COLO829 (cell line): ENCODE results near the gene MORN4.
"Not testable (repeated sequence)": the region's sequence is repeated elsewhere in the genome, so short reads cannot be mapped to it uniquely, and the experiment has no call there.

Experiments
- DNase-seq: peaks from one replicate; pipeline ENCODE4 v3.0.0; 2012; ENCODE audit warnings: low spot score

The MORN4 gene

DNA sequence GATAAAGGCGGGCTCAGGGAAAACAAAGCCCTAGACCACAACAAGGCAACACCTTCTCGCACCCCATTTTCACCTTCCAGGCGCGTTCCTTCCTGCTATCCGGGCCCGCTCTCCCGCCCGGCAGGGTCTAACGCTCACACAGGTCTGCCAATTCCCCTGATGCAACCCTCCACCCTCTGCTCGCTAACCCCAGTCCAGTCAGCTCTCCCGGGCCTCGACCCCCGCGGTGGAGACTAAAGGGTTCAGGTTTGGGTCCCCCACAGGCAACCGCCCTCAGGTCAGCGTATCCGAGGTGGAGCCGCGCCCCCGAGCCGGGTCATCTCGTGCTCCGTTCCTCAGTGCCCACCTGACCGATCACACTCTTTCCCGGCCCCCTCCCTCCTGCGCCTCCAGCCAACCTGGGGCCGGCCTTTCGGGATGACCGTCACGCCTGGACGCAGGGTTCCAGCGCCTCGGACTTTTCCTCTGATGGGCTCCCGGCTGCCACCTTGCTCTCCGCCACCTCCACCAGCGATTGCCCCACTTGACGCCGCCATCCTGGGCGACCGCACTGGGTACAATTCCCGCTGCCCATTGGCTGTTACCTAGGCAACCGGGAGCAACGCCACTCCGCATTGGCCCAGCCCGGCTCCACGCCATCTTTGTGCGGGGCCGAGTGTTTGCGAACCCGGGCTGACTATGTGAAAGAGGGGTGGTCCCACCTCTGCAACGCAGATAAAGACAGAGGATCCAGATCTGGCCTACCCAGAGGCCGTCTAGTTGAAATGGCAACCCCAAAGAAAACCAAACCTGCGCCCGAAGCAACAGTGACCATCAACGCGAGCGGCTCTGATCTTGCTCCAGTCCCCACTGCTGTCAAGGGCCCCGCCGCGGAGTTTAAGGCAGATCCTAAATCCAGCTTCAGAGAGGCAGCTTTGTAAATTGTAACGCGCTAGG lies at the start of gene MORN4:
TSS of gene MORN4 (minus strand) at position 552 of the 936 bp plus-strand sequence. CDS start 13,847 bp downstream, outside the sequence.
- DNase-seq, result peak; percentile 71

DNA sequence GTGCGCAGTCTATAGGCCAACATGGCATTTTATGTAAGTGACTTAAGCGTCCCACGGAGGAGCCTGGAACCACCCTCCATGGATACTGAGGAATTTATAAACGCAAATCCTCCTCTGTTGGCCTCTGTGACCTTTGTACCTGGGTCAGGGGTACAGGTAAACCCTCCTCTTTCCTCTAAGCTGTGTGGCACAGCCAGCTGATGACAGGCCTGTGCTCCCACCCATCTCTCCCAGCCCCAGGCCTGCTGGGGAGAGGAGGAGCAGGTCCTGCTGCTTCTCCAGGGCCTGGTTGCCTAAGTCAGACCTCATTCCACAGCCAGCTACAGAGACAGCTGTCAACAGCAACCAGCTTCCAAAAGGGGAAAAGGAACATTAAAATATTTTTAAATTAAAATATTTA lies 48.7 kb upstream of the MORN4 start:
- DNase-seq, result no peak

DNA sequence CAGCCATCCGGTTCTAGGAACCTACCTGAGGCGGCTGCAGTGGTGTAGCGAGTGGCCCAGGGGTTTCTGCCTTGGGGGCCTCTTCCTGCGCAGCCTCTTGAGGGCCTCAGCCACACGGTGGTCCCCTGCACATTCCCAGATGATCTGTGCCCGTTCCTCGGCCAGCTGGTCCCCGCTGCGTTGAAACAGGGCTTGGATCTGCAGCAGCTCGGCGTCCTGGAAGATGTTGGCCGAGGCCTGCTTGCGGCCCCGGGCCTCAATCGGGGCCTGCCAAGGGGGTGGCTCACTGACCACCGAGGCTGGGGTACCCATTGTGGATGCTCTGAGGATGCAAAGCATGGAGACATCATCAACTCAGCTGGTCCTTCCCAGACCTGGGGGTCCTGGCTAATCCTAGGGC lies 46.3 kb upstream of the MORN4 start:
- no peak for DNase-seq

DNA sequence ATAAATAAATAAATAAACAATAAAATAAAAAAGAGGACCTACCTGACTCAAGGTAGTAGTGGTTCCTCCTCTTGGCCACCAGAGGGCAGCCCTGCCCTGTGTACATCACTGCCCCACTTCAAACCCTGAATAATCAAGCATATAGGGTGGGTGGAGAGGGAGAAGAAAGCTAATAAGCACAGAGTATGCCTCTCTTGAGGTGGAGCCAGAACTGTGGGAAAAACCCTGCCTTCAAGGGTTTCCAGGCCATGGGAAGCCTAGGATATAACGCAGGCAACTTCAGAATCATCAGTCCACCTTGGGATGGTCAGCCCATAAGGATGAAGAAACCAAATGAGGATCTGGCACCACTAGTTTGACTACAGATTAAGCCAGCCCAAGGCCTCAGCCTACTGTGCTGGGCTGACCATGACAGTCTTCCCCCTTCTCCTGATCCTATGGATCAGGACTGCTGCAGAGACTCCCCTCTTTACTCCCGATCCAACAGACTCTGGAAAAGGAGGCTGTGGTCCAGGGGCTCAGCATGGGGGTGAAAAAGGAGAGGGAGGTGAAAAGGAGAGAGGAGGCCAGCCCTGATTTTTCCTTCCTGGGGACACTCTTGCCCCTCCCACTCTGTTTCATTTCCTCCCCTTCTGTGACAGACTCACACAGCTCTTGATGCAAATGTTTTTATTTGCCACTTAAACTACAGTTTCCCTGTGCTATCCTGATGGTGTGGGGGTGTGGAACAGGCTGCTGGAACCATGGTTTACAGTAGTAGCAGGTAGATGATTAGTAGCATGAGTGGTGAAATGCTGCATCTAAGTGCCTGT lies 43.7 kb upstream of the MORN4 start:
- peak; percentile 47 for DNase-seq

DNA sequence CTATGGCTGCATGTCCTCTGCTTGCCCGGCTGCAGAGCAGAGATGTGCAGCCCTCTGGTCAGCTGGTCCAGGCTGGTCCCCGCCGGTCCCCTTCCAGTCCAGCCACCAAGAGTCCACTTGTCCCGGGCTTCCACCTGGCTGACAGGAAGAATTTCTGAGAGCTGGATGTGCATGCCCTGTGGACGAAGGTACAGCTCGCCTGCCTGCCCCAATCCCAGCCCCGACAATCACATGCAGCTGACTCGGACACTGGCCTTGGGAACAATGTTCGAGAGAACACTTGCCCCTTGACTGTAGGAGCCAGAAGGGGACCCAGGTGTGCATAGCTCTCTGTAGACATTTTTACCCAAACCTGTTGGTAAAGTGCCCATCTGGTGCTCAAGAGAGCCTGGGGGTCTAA lies 41.9 kb upstream of the MORN4 start:
- no peak for DNase-seq

DNA sequence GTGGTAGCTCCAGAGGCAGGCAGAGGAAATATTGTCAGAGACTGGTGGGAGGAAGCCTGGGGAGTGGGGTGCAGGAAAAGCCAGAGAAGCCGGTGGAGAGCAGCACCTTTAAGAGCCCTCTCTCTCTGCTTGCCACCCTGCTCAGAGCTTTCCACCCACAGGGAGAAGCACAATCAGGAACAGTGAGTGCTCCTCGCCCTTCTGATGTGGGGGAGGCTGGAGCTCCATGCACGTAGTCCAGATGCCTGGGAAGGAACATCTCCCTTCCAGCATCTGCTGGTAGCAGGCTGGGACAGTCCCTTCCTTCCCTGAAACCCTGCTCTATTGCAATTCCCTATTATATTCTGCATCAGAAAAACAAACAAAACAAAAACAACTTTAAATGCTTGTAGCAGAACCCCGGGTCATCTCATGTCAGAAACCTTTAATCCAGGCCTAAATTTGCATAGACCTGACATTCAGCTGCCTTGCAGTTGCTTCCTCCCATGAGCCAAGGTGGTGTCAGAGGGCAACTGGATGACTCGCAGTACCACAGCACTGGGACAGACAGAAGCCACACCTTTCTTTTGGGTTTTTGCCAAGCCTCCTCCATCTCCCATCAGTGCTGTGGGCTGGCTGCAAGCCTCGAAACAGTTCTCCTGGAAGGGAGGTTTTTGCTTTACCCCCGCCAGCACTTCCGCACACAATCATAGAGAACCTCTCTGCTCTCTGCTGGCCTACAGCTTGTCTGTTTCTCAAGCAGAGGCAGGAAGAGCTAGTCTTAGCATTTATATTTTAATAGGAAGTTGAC lies 40.6 kb upstream of the MORN4 start:
- DNase-seq, result no peak

DNA sequence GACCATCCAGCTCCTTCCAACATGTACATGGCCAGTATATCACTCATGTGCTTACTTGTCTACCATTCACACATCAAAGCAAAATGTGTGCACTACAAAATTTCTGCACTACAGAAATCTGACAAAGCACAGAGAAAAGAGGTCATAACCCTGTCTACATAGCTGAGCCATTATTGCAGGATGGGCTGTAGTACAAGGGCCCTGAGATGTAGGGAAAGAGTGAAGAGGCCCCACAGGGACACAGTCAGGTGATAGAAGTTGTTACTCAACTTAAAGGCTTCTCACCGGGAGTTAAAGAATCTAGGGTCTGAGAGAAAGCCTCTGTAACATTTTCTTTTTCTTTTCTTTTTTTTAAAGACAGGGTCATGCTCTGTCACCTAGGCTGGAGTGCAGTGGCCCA lies 36.3 kb upstream of the MORN4 start:
- DNase-seq, result no peak

DNA sequence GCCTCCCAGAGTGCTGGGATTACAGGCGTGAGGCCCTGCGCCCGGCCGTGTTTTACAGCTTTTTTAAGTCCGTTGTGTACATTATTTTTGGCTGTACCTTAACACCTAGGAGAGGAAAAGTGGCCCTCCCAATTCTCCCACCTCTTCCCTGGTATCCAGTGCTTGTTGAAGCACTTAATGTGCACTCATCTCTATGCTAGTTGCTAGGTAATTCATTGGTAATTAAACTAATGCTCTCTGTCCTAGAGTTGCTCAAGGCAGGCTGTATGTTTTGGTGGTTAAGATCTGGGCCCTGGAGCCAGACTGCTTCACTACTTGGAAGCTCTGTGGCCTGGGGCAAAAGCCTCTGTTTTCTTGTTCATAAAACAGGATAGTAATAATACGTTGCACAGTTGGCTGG lies 34.2 kb upstream of the MORN4 start:
- no peak for DNase-seq

DNA sequence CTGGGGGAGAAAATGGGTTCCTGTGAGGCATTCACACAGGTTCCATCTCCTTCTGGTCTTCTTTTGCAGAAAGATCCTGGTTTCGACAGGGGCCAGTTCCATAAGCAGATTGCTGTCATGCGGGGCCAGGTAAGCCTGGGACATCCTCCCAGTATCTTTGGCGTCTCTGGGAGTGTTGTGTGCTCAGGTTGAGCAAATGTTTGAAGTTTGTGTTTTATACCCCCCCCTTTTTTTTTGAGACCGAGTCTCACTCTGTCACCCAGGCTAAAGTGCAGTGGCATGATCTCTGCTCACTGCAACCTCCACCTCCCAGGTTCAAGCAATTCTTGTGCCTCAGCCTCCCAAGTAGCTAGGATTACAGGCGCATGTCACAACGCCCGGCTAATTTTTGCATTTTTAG lies 33.7 kb upstream of the MORN4 start:
- no peak for DNase-seq

DNA sequence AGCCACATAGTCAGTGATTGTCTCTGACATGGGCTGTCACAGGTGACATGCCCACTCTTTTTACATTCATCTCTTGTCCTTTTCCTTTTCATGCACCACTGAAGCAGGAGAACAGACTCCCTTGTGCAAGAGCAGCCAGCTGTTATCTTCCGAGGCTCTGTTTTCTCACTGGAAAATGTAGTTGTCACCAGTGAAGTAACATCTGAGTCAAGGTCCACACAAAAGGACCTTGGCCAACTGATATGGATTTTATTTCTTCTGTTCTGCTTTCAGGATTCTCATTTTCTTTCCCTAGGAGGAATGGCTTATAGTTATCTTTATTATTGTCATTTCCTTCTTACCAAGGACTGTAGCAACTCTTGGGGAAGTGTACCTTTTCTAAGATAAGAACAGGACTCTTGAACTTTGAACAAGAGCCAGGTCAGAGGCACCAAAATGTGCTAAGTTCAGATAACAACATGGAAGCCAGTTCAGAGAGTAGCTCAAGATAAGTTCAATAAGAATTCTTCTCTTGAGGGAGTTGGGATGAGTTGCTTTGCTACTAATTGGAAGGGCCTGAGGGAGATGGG lies 31.1 kb upstream of the MORN4 start:
- DNase-seq, result no peak

DNA sequence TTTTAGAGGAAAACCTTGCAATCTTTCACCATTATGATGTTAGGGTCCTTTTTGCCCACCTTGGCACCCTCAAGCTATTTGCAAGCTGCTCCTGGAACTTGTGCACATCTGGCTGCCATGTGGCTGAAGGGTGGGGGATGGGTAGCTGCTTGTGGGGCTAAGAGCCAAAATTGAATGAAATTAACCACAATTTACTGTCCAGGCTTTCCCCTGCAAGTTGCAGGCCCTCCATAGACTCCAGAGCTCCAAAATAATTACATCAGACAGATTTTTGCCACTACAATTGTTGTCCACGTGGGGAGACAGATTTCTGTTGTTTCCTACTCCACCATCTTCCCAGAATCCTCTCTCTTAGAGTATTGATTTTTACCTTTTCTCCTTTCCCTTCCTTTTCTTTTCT lies 26.3 kb upstream of the MORN4 start:
- no peak for DNase-seq

DNA sequence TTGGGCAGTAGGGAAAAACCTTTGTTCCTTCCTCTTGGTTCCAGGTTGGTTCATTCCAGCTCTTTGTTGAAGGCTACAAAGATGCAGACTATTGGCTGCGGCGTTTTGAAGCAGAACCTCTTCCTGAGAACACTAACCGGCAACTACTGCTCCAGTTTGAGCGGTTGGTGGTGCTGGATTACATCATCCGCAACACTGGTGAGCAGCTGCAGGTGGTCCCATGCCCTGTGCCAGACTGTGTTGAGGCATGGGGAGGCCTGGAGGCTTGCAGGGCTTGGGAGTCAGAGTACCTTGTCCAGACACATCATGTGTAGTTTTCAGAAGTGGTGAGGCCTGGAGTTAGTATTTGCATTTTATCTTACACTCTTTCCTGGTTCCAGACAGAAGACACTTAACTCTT lies 23.5 kb upstream of the MORN4 start:
- DNase-seq, result no peak

DNA sequence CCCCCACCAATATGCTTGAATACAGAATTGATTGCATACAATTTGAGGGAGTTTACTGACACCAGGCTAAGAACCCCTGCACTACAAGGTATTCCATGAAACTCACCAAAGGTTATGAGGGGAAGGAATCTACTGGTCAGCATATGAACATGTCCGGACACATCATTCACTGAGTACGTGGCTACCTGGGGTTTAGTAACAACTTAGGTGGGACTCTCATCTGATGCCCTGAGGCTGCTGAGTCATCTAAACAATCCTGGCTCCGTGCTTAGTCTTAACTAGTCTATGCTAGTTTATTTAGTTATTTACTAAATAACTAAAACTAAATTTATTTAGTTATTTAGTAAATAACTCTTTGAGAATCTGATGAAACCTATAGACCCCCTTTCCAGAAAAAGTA lies 18.5 kb upstream of the MORN4 start:
- no peak for DNase-seq

DNA sequence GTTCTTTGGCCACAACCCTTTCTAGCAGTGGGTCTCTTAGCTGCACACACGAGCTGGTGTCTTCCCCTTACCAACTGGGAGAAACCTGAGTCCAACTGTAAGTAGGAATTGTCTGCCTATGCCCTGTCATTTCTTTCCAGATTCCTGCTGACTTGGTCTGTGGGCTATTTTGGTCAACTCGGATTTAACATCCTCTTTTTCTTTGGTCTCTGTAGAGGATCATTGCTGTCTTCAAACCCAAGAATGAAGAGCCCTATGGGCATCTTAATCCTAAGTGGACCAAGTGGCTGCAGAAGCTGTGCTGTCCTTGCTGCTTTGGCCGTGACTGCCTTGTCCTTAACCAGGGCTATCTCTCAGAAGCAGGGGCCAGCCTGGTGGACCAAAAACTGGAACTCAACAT lies 17.4 kb upstream of the MORN4 start:
- DNase-seq, result no peak

DNA sequence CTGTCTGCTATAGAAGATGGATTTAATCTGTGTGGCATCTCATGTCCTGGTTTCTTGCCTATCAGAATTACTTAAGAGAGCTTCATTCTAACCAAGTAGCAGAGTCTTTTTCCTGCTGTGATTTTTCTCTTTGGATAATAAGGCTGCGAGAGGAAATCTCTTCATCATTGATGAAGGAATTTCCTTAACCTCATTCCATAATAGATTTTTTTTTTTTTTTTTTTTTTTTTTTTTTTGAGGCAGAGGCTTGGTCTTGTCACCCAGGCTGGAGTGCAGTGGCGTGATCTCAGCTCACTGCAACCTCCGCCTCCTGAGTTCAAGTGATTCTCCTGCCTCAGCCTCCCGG lies 16.1 kb upstream of the MORN4 start:
- not testable (repeated sequence) for DNase-seq

DNA sequence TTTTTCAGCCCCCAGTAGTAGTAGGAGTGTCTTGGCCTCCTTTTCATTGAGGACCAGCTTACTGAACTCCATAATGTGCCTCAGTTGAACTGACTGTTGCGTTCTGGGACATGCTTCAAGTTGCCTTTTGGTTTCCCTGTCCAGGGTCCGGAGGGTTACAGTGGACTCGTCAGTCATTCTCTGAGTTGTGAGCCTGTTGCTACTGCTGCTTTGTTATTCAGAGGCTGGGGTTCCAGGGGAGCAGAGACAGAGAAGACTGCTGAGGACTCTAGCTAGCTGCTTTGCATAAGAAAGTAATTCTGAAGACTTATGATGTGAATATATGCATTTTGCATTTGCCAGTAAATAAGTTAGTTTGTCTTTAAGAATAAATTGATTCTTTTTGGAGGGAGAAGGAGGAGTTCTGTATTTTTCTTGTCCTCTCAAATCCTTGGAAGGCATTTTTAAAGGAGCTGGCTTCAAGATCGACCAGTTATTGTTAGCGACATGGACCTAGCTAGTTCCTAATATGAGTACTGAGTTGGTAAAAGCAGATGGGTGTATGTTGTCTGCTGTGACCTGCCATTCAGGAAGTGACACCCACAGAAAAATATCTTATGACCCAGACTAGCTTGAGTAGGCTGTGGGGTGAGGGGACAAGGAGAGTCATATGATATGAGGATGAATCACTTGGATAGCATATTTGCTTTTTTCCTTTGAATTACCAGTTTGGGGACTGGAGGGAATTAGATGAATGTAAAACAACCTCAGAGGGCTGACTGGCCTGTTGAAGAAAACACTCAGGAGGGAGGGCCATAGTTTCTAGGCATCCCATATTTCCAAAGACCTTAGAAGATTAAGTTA lies 15.5 kb upstream of the MORN4 start:
- DNase-seq, result peak; percentile 73

DNA sequence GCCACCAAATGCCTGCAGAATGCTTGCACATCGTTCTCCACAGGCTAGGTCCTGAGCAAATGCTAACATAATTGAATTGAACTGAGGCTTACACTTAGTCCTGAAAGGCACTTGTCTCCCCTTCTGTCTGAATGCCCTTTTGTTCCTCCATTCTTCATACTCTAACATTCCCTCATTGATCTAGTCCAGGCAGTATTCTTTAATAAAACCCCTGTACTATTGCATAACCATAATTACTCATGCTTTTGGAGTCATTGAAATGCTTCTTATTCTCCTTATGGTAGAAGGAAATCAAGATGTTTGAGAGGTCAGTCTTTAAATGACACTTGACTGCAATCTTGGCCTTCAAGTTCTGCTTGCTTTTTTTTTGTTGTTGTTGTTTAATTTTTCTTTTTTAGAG lies 14.3 kb upstream of the MORN4 start:
- DNase-seq, result peak; percentile 63

DNA sequence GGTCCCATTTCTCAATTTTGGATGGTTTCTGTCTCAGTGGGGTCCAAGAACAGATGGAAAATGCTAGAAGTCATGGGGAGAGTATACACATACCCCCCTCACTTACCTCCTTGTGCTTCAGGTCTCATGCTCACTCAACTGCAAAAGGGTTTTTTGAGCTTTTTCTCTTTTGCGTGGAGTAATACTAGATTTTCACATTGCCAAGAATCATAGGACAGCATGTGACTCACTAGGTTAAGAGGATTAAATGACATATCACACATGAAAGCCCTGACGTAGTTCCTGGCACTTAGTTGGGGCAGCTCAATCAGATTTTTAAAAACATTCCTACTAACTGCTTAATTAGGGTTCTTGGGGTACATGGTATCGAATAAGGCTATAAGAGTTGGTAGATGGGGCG lies 11.6 kb upstream of the MORN4 start:
- no peak for DNase-seq

DNA sequence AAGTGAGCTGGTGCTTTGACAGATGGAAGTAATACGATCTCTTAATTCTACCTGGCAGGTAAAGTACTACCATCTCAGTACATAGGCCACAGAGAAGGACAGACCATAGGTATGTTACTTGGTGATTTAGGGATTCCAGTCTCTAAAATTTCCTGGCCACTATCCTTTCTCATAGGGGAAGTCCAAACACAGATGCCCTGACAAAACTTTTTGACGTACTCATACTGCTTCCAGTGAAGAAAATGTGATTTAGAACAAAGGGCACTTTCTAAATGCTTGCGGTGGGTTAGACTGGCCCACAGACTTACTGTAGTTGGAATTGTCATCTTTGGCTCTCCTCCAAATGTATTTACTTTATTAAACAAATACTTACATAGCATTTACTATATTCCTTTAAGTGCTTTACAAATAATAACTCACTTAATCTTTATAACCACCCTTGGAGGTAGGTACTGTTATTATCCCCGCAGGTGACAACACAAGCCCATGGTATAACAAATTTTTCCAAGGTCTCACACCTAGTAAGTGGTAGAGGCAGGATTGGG lies 10.2 kb upstream of the MORN4 start:
- no peak for DNase-seq

DNA sequence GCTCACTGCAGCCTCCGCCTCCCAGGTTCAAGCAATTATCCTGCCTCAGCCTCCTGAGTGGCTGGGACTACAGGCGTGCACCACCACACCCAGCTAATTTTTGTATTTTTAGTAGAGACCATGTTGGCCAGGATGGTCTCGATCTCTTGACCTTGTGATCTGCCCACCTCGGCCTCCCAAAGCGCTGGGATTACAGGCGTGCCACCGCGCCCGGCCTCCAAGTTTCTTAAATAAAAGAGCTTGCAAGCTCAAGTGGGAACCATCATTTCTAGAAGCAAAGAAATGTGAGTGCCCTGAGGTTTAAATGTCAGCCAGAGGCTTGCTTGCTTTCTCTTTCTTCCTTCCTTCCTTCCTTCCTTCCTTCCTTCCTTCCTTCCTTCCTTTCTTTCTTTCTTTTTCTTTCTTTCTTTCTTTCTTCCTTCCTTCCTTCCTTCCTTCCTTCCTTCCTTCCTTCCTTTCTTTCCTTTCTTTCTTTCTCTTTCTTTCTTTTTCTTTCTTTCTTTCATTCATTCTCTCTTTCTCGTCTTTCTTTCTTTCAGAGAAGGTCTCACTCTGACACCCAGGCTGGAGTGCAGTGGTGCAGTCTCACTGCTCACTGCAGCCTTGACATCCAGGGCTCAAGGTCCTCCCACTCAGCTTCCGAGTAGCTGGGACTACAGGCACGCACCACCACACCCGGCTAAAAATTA lies 9.3 kb upstream of the MORN4 start:
- not testable (repeated sequence) for DNase-seq
